ENCODE measurements around the gene HOXA4.

The HOXA4 gene

DNA sequence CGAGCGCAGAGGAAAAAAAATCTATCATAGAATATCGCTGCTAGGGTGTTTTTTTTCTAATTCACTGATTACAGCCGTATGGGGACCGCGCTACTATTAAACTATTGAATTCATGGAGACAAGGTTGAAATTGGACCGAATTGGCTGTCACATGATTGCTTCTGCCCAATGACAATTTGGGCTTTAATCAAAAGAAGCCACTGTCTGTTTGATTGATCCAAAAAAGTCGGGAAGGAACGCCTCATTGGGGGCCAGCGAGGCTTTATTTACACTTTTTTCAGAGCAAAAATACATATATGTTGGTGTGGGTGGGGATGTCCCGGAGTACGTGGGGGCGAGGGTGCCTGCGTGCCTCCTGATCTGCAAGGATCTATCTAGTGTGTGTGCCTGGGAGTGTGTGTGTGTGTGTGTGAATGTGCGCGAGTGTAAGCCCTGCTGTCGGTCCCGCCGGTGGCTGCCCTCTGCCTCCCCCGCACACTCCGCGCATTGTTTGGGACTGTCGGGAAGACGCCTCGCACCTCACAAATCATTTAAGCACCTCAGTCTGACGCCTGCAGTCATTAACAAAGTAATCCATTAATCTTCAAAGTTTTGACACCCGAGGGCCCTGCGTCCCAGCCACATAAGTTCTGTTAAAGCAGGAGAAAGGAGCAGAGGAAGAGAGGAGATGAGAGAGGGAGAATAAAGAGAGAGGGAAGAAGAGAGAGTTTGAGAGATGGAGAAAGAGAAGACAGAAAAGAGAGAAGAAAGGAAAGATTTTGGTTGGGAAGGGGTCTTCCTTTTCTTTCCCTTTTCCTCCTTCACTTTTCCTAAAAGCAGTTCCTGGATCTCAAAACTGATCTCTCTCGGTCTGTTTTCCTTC, 27.7 kb downstream of the HOXA4 start, which contains the start of gene HOXA2:
Gene HOXA2, minus strand, starts transcription at position 103 of the 862 bp plus-strand sequence. CDS start 183 bp downstream, outside the sequence.
- DNase-seq, result no peak

GRCh38 chr7:27101957-27102580, 28.5 kb downstream of the HOXA4 start:
- no peak for DNase-seq

GRCh38 chr7:27101171-27101956, 29.2 kb downstream of the HOXA4 start:
- DNase-seq, result no peak

DNA sequence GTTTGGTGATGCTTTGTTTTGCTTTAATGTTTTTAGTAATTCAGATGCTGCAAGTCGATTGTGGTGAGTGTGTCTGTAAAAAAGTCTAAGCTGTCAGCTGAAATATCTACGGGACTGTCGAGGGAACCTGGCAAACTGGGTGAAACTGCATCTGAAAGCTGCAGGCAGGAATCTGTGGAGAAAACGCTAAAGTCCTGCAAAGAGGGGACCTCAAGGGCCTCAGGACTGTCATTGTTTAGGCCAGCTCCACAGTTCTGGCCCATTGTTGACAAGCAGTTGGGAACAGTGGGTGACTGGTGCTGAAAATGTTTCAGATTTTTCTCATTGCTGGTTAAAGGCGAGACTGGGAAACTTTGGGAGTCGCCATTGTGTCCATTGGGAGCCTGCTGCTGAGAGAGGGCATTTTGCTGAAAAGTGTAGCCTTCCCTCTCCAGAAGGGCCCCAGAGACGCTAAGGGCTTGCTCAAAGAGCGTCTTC, 29.8 kb downstream of the HOXA4 start:
- DNase-seq, result no peak

DNA sequence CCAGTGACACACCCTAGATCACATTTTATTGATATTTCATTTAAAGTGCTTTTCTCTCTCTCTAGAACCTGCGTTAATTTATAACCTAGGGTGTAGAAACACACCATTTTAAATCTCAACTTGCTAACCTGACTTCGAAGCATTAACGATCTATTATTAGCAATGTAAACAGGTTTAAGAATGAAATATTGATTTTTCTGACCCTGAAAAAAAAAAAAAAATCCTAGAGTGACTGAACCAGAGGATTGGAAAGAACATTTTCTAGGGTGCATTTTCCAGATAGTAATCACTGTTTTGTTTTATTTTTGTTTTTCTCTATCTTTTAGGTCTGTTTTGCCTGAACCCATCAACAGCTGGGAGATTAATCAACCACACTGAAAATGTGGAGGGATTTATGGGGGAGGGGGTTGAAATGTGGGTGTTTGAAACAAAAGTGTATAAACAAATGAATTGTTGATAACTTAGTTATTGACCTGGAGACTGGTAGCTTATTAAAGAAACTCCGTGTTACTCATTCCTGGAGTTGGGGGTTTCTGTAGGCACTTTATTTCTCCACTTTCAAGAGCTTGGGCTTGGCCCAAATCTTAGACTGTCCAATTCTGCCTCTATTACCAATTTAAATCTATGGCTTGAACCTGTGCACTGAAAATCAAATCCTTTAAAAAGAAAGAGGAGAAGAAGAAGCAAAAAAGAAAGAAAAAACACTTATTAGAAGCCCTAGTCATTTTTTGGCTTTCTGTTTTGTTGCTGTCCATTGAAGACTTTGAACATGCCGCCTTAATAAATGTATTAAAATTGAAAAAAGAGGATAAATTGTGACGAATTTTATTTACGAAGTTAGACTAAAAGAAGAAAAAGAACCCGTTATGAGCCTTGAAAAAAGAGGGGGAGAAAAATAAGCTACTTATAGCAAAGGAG, 30.8 kb downstream of the HOXA4 start:
- no peak for DNase-seq

- peak; percentile 42 for DNase-seq
Observed at GRCh38 chr7:27098578-27099451, 31.7 kb downstream of the HOXA4 start.

GRCh38 chr7:27097686-27098577, 32.6 kb downstream of the HOXA4 start:
- DNase-seq, result no peak

DNA sequence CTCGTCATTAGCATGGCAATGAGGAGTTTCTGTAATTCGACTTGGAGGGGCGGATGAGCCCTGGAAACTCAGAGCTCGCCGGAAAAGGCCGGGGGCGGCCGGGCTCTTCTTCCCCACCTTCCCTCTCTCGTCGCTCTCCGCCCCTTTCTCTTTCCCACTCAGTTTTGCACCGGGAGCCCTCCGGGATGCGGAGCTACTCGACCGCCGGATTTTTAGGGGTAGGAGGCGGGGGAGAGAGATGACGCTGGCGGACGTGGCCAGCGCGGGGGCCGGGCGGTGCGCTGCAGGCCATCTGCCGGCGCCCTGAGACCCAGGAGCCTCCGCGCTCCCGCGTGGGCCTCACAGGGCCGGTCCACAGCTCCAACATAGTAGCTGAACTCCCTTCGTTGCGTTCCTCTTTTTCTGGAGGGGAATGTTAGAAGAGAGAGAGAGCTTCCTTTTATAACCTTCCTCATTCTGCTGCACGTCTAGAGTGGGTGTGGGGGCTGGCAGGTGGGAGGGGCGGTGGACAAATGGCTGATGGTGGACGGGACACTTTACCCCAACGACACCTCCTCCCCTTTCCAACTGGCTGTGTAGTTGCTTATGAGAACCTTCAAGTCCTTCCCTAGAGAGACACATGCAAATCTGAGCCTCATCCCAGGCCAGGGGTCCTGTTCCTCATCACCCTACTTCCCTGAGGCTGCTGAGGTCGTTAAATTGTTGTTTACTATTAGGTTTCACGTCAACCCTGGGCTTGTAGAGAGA, 33.6 kb downstream of the HOXA4 start:
- no peak for DNase-seq

GRCh38 chr7:27095897-27096767, 34.4 kb downstream of the HOXA4 start, which contains the start of gene HOXA1:
HOXA1 (minus strand) TSS chr7:27096000; CDS start chr7:27095912, 88 bp downstream.
- DNase-seq, result peak; percentile 76

- no peak for DNase-seq
Observed at GRCh38 chr7:27095050-27095896, 35.3 kb downstream of the HOXA4 start.

- no peak for DNase-seq
Observed at GRCh38 chr7:27094304-27095049, 36.1 kb downstream of the HOXA4 start.

DNA sequence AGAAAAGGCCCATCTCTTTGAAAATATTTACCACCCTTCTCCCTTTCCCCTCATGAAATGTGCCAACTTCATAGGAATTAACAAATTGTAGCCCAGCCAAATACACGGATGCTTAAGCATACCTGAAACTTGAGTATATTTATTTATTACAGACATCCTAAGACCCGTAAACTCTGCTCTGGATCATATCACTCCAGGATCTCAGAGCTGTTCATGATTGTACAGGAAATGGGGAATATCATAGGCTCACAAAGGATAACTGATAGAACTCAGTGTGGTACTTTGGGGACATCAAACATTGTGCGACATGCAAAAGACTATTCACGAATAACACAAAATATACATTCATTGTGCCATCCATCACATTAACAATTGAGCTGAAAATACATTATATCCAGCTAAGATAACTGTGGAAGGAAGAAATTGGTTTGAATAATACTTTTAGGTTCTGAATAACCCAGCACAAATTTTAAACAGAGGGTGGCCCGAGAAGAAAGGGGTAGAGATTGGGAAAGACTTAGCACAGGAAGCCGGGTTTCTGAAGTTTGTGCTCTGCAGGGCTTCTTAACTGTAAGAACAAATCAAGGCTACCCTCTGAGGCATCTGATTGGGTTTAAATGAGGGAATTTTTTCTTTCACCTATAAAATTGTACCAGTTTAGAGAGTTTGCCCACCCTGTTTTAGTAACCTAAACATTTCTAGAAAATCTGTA, 37.2 kb downstream of the HOXA4 start:
- DNase-seq, result no peak

- no peak for DNase-seq
Observed at GRCh38 chr7:27092819-27093110, 37.8 kb downstream of the HOXA4 start.

GRCh38 chr7:27091941-27092818, 38.4 kb downstream of the HOXA4 start:
- DNase-seq, result no peak

GRCh38 chr7:27091105-27091504, 39.5 kb downstream of the HOXA4 start:
- peak; percentile 72 for DNase-seq

Measured in DMS79 (cell line).